H1 (cell line): ENCODE results near the gene NUP188. TPM values are rescaled to one million over a fixed set of nuclear protein-coding genes. Genes with fewer than 3 reads are reported as not detected.

ENCODE experiments used
- CTCF ChIA-PET: fragments of 300-600 bp; sonication (Branson Sonifier 250); formaldehyde crosslinking; loops from one replicate; lab custom pipeline; 2021; ENCODE audit not compliant: partially characterized antibody; lab: Charles Lee
- POLR2A ChIA-PET: fragments of 300-600 bp; sonication (Branson Sonifier 250); formaldehyde crosslinking; loops from one replicate; lab custom pipeline; 2021; ENCODE audit warnings: inconsistent platforms; ENCODE audit not compliant: partially characterized antibody; lab: Charles Lee
- DNase-seq, 2 experiments: peaks; one replicate each; pipeline versions ENCODE4 v3.0.0 to v3.0.0-alpha.2; 2010 to 2022; ENCODE audit warnings: low spot score in 2 of 2, low read depth in 1 of 2, mixed read lengths in 1 of 2
- FAIRE-seq: peaks from 2 replicates; lab custom pipeline; 2011; peaks lifted over from hg19 to GRCh38; lab: Jason Lieb, UNC
- H2AFZ ChIP-seq: 2 replicates; pipeline ENCODE4 v1.8.1; 2012; ENCODE audit warnings: low read length, inconsistent platforms
- H2AK5ac ChIP-seq: 2 replicates; pipeline ENCODE4 v1.6.1; 2013; ENCODE audit warnings: low read depth, low read length
- H2BK120ac ChIP-seq: replicated peaks from 2 replicates; pipeline ENCODE3; 2013; ENCODE audit warnings: low read depth, low read length, inconsistent platforms
- H2BK12ac ChIP-seq: 2 replicates; pipeline ENCODE4 v1.6.1; 2013; ENCODE audit warnings: low read depth, low read length
- H2BK15ac ChIP-seq: 2 replicates; pipeline ENCODE4 v1.6.1; 2013; ENCODE audit warnings: low read length
- H2BK20ac ChIP-seq: 2 replicates; pipeline ENCODE4 v1.6.1; 2013; ENCODE audit warnings: low read length
- H2BK5ac ChIP-seq: 2 replicates; pipeline ENCODE4 v1.6.1; 2013; ENCODE audit warnings: low read depth, low read length
- H3K14ac ChIP-seq: 2 replicates; pipeline ENCODE4 v1.6.1; 2013; ENCODE audit warnings: inconsistent platforms; ENCODE audit not compliant: insufficient read length
- H3K18ac ChIP-seq: 2 replicates; pipeline ENCODE4 v1.6.1; 2013; ENCODE audit warnings: low read length; ENCODE audit errors: extremely low read depth
- H3K23ac ChIP-seq: 2 replicates; pipeline ENCODE4 v1.6.1; 2013; ENCODE audit warnings: inconsistent platforms; ENCODE audit not compliant: insufficient read length
- H3K23me2 ChIP-seq: 2 replicates; pipeline ENCODE4 v1.6.1; 2013; ENCODE audit warnings: low read depth, low read length
- H3K27ac ChIP-seq: 2 replicates; pipeline ENCODE4 v1.6.1; 2011; ENCODE audit warnings: low read depth, low read length, inconsistent platforms
- H3K27me3 ChIP-seq, 4 experiments: replicated peaks in 1 of 4; 1 replicate in 1 of 4; 2 replicates in 3 of 4; pipeline versions ENCODE4 v1.6.1 to v1.8.1; 2011 to 2013; ENCODE audit warnings: low read length in 3 of 4, mild to moderate bottlenecking in 3 of 4, inconsistent platforms in 2 of 4, mixed read lengths in 2 of 4, moderate library complexity in 1 of 4; ENCODE audit not compliant: control insufficient read depth in 3 of 4, insufficient read depth in 3 of 4; ENCODE audit errors: extremely low read depth in 1 of 4
- H3K36me3 ChIP-seq, 4 experiments: 2 replicates each; pipeline versions ENCODE4 v1.6.1 to v1.8.1; 2011 to 2013; ENCODE audit warnings: mild to moderate bottlenecking in 4 of 4, low read length in 3 of 4, moderate library complexity in 2 of 4, control low read depth in 1 of 4, inconsistent platforms in 1 of 4; ENCODE audit not compliant: insufficient read depth in 4 of 4, control insufficient read depth in 2 of 4
- H3K4ac ChIP-seq: replicated peaks from 2 replicates; pipeline ENCODE3; 2013; ENCODE audit warnings: low read length, low read depth, mixed read lengths, inconsistent platforms; ENCODE audit not compliant: insufficient read length
- H3K4me1 ChIP-seq, 4 experiments: replicated peaks in 1 of 4; 1 replicate in 1 of 4; 2 replicates in 3 of 4; pipeline versions ENCODE4 v1.6.1 to v1.8.1; 2011 to 2013; ENCODE audit warnings: low read length in 3 of 4, inconsistent platforms in 2 of 4, mixed read lengths in 1 of 4; ENCODE audit not compliant: insufficient read depth in 4 of 4, control insufficient read depth in 3 of 4
- H3K4me2 ChIP-seq, 2 experiments: 2 replicates each; pipeline versions ENCODE4 v1.6.1 to v1.8.1; 2011 to 2013; ENCODE audit warnings: low read depth in 2 of 2, low read length in 2 of 2, control low read depth in 1 of 2, inconsistent platforms in 1 of 2, mild to moderate bottlenecking in 1 of 2; ENCODE audit not compliant: insufficient read depth in 1 of 2
- H3K4me3 ChIP-seq, 4 experiments: fragments of 200-600, 300-600 bp in 1 of 4; sonication (generic), shearing (Covaris generic), sonication (Bioruptor Twin) in 1 of 4; 2 replicates each; pipeline versions ENCODE4 v1.5.1 to v1.8.1; 2011 to 2016; ENCODE audit warnings: low read length in 4 of 4, low read depth in 3 of 4, control low read depth in 2 of 4, inconsistent platforms in 2 of 4, mild to moderate bottlenecking in 2 of 4, mixed read lengths in 1 of 4, moderate library complexity in 1 of 4; ENCODE audit not compliant: insufficient read depth in 2 of 4; ENCODE audit errors: extremely low read depth in 1 of 4
- H3K56ac ChIP-seq: replicated peaks from 2 replicates; pipeline ENCODE3; 2013; ENCODE audit warnings: low read depth, mild to moderate bottlenecking, mixed read lengths, low read length, inconsistent platforms; ENCODE audit not compliant: insufficient read length
- H3K79me1 ChIP-seq: 2 replicates; pipeline ENCODE4 v1.6.1; 2013; ENCODE audit warnings: low read depth, low read length, control low read depth
- H3K79me2 ChIP-seq, 2 experiments: 2 replicates each; pipeline versions ENCODE4 v1.6.1 to v1.8.1; 2012 to 2013; ENCODE audit warnings: low read length in 2 of 2, mild to moderate bottlenecking in 2 of 2, inconsistent platforms in 1 of 2; ENCODE audit not compliant: insufficient read depth in 2 of 2, control insufficient read depth in 1 of 2
- H3K9ac ChIP-seq, 4 experiments: replicated peaks in 1 of 4; 1 replicate in 1 of 4; 2 replicates in 3 of 4; pipeline versions ENCODE4 v1.6.1 to v1.8.1; 2011 to 2013; ENCODE audit warnings: low read depth in 3 of 4, low read length in 3 of 4, control low read depth in 2 of 4, mild to moderate bottlenecking in 2 of 4, moderate library complexity in 2 of 4, inconsistent platforms in 1 of 4; ENCODE audit errors: extremely low read depth in 1 of 4
- H3K9me3 ChIP-seq, 2 experiments: 2 replicates each; pipeline versions ENCODE4 v1.6.1 to v1.8.1; 2012 to 2013; ENCODE audit warnings: mild to moderate bottlenecking in 2 of 2, moderate library complexity in 2 of 2, control low read depth in 1 of 2, inconsistent platforms in 1 of 2, low read depth in 1 of 2, low read length in 1 of 2, mixed read lengths in 1 of 2; ENCODE audit not compliant: insufficient read depth in 2 of 2
- H4K20me1 ChIP-seq, 2 experiments: replicated peaks in 1 of 2; 2 replicates each; pipeline versions ENCODE3 to v1.8.1; 2011 to 2013; ENCODE audit warnings: inconsistent platforms in 2 of 2, low read length in 2 of 2, mild to moderate bottlenecking in 1 of 2; ENCODE audit not compliant: insufficient read depth in 2 of 2, control insufficient read depth in 1 of 2
- H4K5ac ChIP-seq: 2 replicates; pipeline ENCODE4 v1.6.1; 2013; ENCODE audit warnings: low read length, low read depth, mixed read lengths, inconsistent platforms; ENCODE audit not compliant: insufficient read length
- H4K8ac ChIP-seq: 2 replicates; pipeline ENCODE4 v1.8.0; 2013; ENCODE audit warnings: mild to moderate bottlenecking, moderate library complexity, low read length, inconsistent platforms; ENCODE audit not compliant: insufficient read depth; ENCODE audit errors: extremely low read depth
- H4K91ac ChIP-seq: replicated peaks from 2 replicates; pipeline ENCODE3; 2013; ENCODE audit warnings: low read length, mixed read lengths, inconsistent platforms; ENCODE audit not compliant: insufficient read length
- CHD2 ChIP-seq: IDR thresholded peaks from 2 replicates; pipeline ENCODE4 v1.6.1; 2012; ENCODE audit warnings: low read length, improper control_type of control experiment
- TEAD4 ChIP-seq: IDR thresholded peaks from 2 replicates; pipeline ENCODE4 v1.6.1; 2012; ENCODE audit warnings: low read depth, low read length, inconsistent platforms, mixed read lengths
- WGBS, 2 experiments: shearing (Covaris generic) in 1 of 2; methylation state at CpG; one replicate each; pipeline versions ENCODE4 v1.1.6 to v1.1.7; 2013 to 2015; ENCODE audit warnings: low lambda C conversion rate in 2 of 2, mixed read lengths in 2 of 2, inconsistent platforms in 1 of 2, low coverage in 1 of 2, missing lambda C conversion rate in 1 of 2; ENCODE audit not compliant: insufficient replicate concordance in 2 of 2, insufficient coverage in 1 of 2, insufficient read length in 1 of 2; ENCODE audit errors: extremely low coverage in 1 of 2, missing lambda C conversion rate in 1 of 2; 5-methylcytosine and 5-hydroxymethylcytosine counted together
- polyA plus RNA-seq, 7 experiments: library from polyadenylated mRNA; depleted of rRNA in 3 of 7; stranded (reverse) in 5 of 7; unstranded in 2 of 7; fragments of >200 nt in 5 of 7; fragments of 200-250 nt in 2 of 7; gene quantifications; 1 replicate in 5 of 7; 2 replicates in 1 of 7; 4 replicates in 1 of 7; pipeline versions ENCODE4 v1.2.1 to v1.2.3, GENCODE V29; 2011 to 2013; ENCODE audit warnings: missing spikeins in 2 of 7, mixed read lengths in 2 of 7
- total RNA-seq: library from RNA; stranded (reverse); fragmentation: NEBNext Ultra II Directional; extraction: Animal tissue kit (Norgen Biotek cat#: 25700); gene quantifications from 2 replicates; pipeline ENCODE4 v1.2.1, GENCODE V29; 2021

Gene NUP188
- total and polyA plus RNA-seq, 2 of the 8 experiments (the other 6 are each of a cell fraction or from before 2014, with no cell fraction given) = 90.1 to 111 TPM

DNA sequence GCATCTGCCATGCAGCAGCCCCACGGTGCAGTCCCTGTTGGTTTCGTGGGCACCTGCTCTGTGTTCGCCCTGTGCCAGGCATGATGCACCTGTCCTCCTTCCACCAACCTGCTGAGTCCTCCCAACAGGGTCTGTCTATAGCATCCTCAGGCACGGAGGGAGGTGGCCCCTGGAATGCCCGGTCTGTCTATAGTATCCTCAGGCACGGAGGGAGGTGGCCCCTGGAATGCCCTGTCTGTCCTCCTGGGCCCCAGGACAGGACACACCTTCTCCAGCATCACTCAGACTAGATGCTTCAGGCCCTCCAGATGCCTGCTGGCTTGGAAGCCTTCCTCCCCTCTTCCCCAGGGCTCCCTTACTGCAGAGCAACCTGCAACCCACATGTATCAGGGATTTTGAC is 36.6 kb upstream of the NUP188 start:
- H3K23me2 ChIP-seq = no peaks in the 10 kb centered on the region
- H4K20me1 ChIP-seq = peaks cover 34% of the 10 kb centered on the region in 2 experiments
- no peak overlapping the region for H2BK12ac ChIP-seq
- no peak overlapping the region for H3K14ac ChIP-seq
- H2BK15ac ChIP-seq = no peak overlapping the region
- ChIA-PET CTCF (interaction anchor here (1.0 to 3.2 kb wide), 4 partner anchors 12 to 43 kb away, joined by 3 to 24 read pairs (median 8); no protein-coding TSS in a partner anchor), POLR2A (interaction anchor here (0.9 to 4.3 kb wide), 3 partner anchors 10 to 28 kb away, joined by 3 to 14 read pairs (median 4); partner anchors contain the start of gene PHYHD1)
- H4K91ac ChIP-seq = no peak overlapping the region
- no peaks in the 10 kb centered on the region for H3K9me3 ChIP-seq
- H4K8ac ChIP-seq = 0 out of 2 replicates have a peak overlapping the region, but pooled peaks have one; percentile 46
- no peak overlapping the region for H3K9ac ChIP-seq
- H3K27ac ChIP-seq = no peak overlapping the region; the same call in 1 of the 2 replicates
- H3K36me3 ChIP-seq = peaks cover 18 to 47% (median 39%) of the 10 kb centered on the region in 4 experiments; a peak in 7 of 8 replicates
- H4K5ac ChIP-seq = no peak overlapping the region
- H3K27me3 ChIP-seq = no peaks in the 10 kb centered on the region
- WGBS, 2 experiments = 93% methylated on average over 6 of the region's 6 CpGs; no CpG with 5 or more reads in 1 of the 2 experiments
- H3K79me1 ChIP-seq = peaks cover 15% of the 10 kb centered on the region
- no peak overlapping the region for H2BK120ac ChIP-seq
- no peak overlapping the region for H3K18ac ChIP-seq
- H3K79me2 ChIP-seq = peaks cover 0 to 69% of the 10 kb centered on the region in 2 experiments; a peak in 2 of 4 replicates
- H3K4me1 ChIP-seq = peaks cover 0 to 24% (median 18%) of the 10 kb centered on the region in 4 experiments; a peak in 6 of 7 replicates
- FAIRE-seq (no peak), DNase-seq (no peak)
- H2BK20ac ChIP-seq = no peak overlapping the region
- no peak overlapping the region for H2AFZ ChIP-seq
- H3K23ac ChIP-seq = no peak overlapping the region
- H3K4me2 ChIP-seq = no peak overlapping the region; a peak in 1 of 4 replicates
- H2AK5ac ChIP-seq = 0 out of 2 replicates have a peak overlapping the region, but pooled peaks have one; percentile 65
- H3K4ac ChIP-seq = no peak overlapping the region
- no peak overlapping the region for H3K4me3 ChIP-seq
- peak overlapping the region; percentile 93 for H2BK5ac ChIP-seq
- 0 out of 2 replicates have a peak, but pooled peaks have one; percentile 16 for TF ChIP-seq TEAD4
- TF ChIP-seq CHD2 = no peak
- no peak overlapping the region for H3K56ac ChIP-seq
